ENCODE measurements around the gene AQP7.

- TF ChIP-seq CTCF (IDR thresholded peaks at IDR 0.05): no peak
- TF ChIP-seq POLR2A (IDR thresholded peaks at IDR 0.05): no peak
Measured at GRCh38 chr9:33341182-33341581, 61.2 kb downstream of the AQP7 start.

Measured in heart left ventricle (tissue), 13 donors.